HG03558 (cell line): ENCODE results near the gene ZNF594.
"Not testable (repeated sequence)": the region's sequence is repeated elsewhere in the genome, so short reads cannot be mapped to it uniquely, and the experiment has no call there.

Source experiments
- ATAC-seq: cut with Tn5 transposase; IDR thresholded peaks from one replicate; pipeline ENCODE4 v1.9.1; 2021; ENCODE audit warnings: moderate number of reproducible peaks; ENCODE audit not compliant: unreplicated experiment; ENCODE audit errors: extremely low read depth

The ZNF594 gene

GRCh38 chr17:5203178-5203907, 11.7 kb upstream of the ZNF594 start:
- no peak for ATAC-seq

- ATAC-seq: no peak
These were observed 9.3 kb upstream of the ZNF594 start for GRCh38 chr17:5201011-5201410.

- ATAC-seq: no peak
These were observed 8.7 kb upstream of the ZNF594 start for GRCh38 chr17:5200360-5200759.

GRCh38 chr17:5198472-5198871, 6.8 kb upstream of the ZNF594 start:
- no peak for ATAC-seq

- ATAC-seq: no peak
These were observed 2.7 kb upstream of the ZNF594 start for GRCh38 chr17:5194346-5194745.

- ATAC-seq: no peak
These were observed 7.4 kb downstream of the ZNF594 start for GRCh38 chr17:5184288-5184687.

GRCh38 chr17:5183410-5183793, 8.3 kb downstream of the ZNF594 start:
- ATAC-seq: no peak

- ATAC-seq: no peak
These were observed 8.9 kb downstream of the ZNF594 start for GRCh38 chr17:5182597-5183409.

GRCh38 chr17:5181509-5182305, 10.0 kb downstream of the ZNF594 start:
- no peak for ATAC-seq

- no peak for ATAC-seq
These were observed 12.7 kb downstream of the ZNF594 start for GRCh38 chr17:5179003-5179402.

GRCh38 chr17:5175027-5175426, 16.6 kb downstream of the ZNF594 start:
- ATAC-seq: not testable (repeated sequence)

GRCh38 chr17:5165791-5166564, 25.7 kb downstream of the ZNF594 start:
- ATAC-seq: not testable (repeated sequence)

- no peak for ATAC-seq
These were observed 27.2 kb downstream of the ZNF594 start for GRCh38 chr17:5164436-5164835.

- not testable (repeated sequence) for ATAC-seq
These were observed 29.9 kb downstream of the ZNF594 start for GRCh38 chr17:5161793-5162192.

- ATAC-seq: not testable (repeated sequence)
These were observed 31.0 kb downstream of the ZNF594 start for GRCh38 chr17:5160702-5161101.

GRCh38 chr17:5146122-5146521, 45.5 kb downstream of the ZNF594 start:
- ATAC-seq: not testable (repeated sequence)

GRCh38 chr17:5142877-5143276, 48.8 kb downstream of the ZNF594 start:
- not testable (repeated sequence) for ATAC-seq

GRCh38 chr17:5139458-5139732, 52.3 kb downstream of the ZNF594 start:
- no peak for ATAC-seq

- no peak for ATAC-seq
These were observed 52.8 kb downstream of the ZNF594 start for GRCh38 chr17:5138616-5139457.
